HTR-8/SVneo (cell line): ENCODE data around the gene PHACTR2.
"Not testable (repeated sequence)": the region's sequence is repeated elsewhere in the genome, so short reads cannot be mapped to it uniquely, and the experiment has no call there.

Experiments
- DNase-seq: peaks from one replicate; pipeline ENCODE4 v3.0.0; 2011; ENCODE audit warnings: low spot score, mixed read lengths; ENCODE audit not compliant: insufficient read length
- FAIRE-seq: peaks from 2 replicates; lab custom pipeline; 2011; peaks lifted over from hg19 to GRCh38; lab: Jason Lieb, UNC

PHACTR2 gene

DNA sequence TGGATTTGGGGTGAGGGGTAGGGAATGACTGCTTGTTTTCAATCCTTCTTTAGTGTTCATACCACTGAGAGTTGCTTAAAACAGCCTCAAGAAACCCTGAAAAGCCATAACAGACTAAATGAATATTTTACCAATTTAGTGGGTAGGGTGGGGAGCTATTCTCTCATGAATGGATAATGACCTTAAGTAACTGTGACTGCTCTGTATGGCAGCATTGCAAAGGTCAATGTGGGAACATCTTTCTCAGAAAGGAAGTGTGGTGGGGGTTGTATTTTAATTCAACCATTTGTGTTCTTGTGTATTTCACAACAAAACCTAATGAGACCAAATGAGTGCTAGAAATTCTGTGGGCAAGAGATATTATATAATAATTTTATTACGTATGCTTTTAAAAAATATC is 55.7 kb downstream of the PHACTR2 start:
- DNase-seq (no peak), FAIRE-seq (no peak)

DNA sequence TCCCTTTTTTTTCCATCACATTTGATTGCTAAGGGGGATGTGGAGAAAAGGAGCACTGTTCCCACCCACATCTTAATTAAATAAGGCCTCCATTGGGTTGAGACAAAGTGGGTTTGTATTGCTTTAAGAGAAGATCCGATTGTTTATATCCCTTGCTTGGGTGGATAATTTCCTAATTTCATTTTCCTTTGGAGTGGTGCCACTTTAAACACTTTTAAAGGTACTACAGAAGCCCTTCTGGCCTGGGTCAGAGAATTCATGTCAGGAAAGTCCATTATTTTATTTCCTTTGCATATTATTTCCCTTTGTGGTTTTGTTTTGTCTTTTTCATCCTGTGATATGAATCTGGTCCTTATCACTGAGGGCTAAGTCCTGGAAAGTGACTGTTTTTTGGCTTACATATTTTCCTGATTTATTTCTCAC is 56.9 kb downstream of the PHACTR2 start:
- FAIRE-seq (no peak), DNase-seq (no peak)

DNA sequence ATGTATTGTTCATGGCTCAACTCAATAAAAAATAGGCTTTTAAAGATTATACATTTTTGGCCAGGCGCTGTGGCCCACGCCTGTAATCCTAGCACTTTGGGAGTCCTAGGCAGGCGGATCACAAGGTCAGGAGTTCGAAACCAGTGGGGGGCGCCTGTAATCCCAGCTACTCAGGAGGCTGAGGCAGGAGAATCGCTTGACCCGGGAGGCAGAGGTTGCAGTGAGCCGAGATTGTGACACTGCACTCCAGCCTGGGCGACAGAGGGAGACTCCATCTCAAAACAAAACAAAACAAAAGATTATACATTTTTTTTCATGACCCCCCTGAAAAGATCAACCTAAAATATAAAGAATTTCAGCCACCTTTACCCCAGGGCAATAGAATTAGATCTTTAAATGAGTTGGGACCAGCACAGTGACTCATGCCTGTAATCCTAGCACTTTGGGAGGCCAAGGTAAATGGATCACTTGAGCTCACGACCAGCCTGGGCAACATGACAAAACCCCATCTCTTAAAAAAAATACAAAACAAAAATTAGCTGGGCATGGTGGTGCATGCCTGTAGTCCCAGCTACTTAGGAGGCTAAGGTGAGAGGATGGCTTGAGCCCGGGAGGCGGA is 60.4 kb downstream of the PHACTR2 start:
- not testable (repeated sequence) for FAIRE-seq, DNase-seq

DNA sequence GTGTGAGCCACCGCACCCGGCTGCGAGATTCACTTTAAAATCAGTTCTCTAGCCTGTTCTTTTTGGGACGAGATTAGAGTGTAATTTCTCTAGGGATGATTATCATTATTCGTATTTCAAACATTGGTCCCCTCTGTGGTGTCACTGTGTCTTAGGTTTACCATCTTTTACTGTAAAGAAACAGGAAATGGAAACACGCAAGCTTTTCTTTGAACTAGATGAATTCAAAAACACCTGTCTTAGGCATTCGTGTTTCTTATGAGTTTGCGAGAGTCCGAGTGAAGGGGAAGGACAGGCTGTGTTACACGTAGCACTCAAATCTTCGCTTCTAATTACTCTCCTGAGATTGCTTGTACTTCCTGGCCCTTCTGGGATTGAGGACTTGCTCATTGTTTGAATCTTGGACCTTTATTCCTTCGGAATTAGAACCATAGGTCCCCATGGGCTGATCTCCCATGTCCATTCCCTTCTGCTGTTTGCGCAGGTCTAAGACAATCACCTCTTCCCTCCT is 61.6 kb downstream of the PHACTR2 start:
- FAIRE-seq (no peak), DNase-seq (no peak)

DNA sequence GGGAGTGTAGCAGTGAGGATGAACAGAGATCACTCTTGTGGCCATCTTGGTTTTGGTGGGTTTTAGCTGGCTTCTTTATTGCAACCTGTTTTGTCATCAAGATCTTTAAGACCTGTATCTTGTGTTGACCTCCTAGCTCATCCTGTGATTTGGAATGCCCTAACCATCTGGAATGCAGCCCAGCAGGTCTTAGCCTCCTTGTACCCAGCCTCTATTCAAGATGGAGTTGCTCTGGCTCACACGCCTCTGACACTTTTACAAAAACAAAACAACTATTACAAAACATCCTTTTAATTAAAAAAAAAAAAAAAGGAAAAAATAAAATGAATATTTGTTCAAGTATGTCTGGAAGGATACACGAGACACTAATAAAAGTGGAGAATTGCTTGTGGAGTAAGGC is 62.4 kb downstream of the PHACTR2 start:
- DNase-seq (no peak), FAIRE-seq (no peak)

DNA sequence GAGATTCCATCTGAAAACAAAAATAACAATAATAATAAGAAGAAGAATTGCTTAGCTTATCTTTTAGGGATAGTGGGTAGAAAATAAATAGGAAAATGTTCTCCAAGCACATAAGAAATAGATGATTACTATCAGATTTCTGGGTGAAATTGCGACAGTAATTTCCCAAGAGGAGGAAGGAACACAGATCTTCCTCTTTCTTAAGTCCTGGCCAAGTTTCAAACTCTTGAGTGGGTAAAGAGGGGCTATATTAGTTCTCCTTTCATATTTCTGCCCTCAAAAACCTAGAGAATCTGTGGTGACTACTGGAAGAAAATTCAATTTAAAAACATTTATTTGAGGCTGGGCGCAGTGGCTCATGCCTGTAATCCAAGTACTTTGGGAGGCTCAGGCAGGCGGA is 63.7 kb downstream of the PHACTR2 start:
- FAIRE-seq = no peak
- no peak for DNase-seq

DNA sequence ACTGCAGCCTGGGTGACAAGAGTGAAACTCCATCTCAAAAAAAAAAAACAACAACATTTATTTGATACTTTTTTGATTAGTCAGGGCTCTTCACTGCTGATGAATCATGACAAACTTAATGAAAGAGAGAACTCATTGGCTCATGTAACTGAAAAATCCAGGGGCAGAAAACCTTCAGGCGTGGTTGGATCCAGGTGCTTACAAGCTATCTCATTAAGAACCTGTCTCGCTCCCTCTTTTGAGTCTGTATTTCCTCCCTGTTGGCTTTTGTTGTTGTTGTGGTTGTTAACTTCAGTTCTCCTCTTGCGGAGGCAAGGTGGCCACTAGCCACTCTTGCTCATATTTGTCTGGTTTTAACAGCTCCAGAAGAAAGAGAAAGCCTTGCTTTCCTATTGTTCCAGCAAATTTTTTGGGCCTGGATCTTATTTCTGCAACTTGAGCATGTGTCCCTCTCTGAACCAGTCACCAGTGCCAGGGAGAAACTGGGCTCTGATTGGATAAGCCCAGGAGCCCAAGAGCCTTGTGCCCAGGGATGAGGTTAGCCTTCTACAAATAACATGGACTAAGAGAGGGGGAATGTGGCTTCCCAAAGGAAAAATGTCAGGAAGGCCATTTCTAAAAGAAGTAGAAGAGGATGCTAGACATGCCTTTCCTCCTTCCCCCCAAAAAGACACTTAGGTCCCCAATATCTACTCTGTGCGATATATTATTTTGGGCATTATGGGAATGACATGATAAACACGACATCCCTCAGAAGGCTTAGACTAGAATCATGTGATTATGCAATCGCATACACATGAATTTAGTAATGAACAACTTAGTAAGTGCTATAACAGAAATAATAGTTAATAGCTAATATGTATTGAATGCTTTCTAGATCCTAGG is 64.5 kb downstream of the PHACTR2 start:
- FAIRE-seq = no peak
- DNase-seq = no peak

DNA sequence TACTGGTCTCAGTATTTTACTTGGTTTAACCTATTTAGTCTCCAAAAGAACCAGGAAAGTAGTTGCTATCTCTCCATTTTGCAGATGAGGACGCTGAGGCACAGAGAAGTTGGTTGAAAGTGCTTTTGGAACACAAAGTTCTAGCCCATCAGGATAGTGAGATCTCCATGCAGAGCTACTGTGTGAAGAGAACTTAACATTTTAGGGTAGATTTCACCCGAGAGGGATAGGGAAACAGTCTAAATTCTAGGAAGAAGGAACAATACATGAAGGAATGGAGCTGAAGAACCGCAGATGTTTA is 65.1 kb downstream of the PHACTR2 start:
- DNase-seq = no peak
- FAIRE-seq = no peak

DNA sequence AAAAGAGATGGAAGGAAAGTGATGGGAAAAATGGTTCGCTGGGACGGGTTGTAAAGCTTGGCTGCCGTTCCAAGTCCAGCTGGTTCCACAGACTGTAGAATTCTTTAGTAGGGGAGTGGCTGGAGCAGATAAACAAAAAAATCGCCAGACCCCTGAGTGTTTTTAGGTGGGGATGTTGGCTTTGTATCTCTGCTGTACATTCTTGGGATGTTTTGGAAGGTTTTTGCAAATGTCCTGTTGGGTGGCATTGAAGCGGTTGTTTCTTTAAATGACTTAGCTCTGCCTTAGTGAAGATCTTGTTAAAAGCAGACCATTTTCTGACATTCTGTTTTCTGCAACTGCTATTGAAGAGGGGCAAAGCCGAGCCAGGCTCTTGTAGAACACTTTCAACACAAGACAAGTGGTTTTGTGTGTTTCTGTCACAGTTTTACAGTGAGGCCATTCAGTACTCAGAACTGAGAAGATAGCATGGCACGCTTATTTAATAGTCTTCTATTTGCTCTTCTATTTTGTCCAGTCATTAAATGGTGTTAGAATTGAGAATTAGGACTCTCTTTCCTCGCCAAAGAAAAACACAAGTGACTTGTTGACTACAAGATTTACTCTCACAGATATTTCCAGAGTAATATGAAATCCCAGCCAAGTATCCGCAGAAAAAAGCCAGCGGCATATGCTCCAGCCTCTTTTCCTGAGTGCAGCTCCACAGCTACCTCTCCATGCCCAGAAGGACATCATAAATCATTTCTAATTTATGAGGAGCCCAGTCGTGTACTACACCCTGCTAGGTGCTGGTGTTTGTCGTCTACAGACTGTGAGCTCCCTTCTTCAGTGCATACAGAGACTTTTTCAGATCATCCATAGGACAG is 65.8 kb downstream of the PHACTR2 start:
- FAIRE-seq (no peak), DNase-seq (no peak)

DNA sequence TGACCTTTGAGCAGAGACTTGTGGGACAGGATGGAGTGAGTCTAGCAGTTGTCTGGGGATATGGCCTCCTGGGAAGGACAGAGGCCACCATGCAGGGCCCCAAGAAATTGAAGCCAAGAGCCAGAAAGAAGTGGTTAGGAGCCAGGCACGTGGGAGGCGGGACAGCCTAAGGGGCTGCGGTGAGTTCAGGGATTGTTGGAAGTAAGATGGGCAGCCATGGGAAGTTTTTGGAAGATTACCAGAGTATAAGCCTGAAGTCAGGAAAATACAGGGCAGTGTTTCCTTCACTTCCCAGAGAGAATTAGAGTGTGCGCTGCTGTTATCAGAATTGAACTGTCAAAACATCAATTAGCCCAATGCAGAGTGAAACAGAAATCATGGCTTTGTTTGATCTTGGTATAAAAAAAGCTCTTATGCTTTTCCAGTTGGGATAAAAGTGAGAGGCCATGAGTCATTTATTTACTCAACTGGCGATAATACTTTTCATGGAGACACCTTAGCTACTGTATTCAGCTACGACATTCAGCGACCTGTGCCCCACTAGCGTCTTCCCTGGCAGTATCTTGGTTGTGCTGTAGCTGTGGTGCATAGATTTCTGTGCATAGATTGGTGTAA is 66.9 kb downstream of the PHACTR2 start:
- no peak for DNase-seq
- no peak for FAIRE-seq

DNA sequence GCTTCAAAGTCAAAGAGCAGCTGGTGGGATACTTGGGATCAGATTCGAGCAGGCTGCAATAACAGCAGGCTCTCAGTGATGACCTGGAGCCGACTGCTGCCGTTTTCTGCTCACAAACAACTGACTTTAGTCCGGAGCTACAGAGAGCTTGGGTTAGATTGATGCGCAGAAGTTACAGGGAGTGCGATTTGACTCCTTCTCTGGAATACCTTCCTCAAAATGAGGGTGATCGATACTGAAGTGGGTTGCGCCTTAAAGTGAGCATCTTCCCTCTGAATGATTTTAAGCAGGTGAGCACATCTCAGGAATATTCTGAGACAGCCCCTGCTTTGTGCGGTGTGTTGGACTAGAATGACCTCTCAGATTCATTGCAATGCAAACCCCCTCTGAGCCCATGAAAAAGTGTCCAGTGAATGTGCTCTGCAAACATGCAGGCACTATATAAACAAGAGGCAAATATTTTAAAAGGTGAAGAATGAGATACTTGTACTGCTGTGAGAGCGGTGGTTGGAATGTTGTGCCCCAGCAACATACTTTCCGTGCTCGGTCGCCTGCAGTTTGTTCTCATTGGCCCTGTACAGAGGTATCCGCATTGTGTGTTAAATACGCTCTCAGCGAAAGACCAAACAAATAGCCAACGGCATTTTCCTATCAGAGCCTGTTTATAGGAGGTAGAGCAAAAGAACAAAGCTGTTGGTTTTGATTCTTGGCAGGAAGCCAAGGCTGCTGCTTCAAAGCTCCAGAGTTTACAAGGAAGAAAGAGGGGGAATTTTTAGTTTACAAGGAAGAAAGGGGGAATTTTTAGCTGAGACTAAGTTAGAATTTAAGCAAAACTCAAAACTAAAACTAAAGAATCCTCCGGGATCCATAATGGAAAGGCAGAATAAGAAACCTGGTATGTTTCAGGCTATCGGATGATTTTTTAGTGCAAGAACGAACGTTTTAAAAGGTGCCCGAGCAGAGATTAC is 67.7 kb downstream of the PHACTR2 start:
- no peak for FAIRE-seq
- no peak for DNase-seq

DNA sequence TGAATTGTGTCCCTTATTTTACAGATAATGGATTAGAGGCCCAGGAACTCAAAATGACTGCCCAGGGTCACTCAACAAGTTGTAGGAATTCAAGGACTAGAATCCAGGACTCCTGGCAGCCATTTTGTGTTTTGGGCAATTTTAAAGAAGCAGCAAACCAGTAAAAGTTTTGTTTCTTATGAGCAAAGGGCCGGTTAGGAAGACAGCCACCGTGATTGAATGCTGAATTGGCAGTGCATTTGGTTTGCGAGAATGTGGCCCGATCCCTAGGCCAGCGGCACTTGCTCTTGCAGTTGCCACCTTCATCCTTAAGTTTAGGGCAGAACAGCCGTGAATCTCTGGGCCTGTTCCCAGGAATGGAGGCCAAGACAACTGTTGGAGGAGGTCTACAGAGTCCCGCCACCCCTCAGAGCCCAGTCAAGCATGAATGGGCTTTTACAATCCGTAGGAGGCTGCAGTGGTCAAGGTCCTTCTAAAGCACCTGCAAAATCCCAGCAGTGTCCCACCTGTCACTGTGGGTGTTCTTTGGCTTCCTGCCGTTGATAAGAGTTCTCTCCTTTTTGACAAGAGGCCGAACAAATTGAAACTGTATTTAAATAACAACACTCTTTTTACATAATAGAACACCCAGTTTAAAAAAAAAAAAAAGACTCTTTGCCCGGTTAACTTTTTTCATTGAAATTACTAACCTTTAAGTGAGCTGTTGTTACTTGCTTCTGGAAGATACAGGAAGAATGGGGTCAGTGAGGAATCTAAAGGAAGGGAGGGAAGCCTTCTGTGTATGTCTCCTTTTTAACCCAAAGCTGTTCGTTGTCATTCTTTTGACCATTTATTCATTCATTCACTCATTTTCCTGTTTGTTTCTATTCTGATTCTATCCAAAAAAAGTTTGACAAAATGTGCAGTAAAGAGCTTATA is 68.7 kb downstream of the PHACTR2 start:
- DNase-seq = no peak
- FAIRE-seq = no peak

DNA sequence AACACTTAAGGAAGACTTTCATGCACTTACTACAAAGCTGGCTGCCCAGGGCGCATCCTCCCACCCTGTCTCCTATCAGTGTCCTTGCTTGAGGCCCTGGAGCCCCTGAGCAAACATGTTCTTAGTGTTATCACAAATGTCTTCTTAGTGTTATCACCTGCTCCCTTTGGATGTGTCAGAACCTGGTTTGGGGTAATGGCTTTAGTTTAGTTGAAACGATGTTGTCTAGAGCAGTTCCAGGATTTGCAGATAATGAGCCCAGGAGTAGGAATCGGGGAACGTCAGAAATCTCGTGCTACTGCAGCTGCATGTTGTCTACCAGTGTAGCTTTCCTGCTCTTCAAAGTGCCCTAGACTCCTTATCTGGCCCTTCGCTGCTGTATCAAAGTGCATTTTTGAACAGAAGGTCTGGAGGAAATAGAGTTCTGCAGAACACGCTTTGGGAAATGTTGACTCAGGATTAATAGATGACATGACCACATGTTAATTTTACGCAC is 69.6 kb downstream of the PHACTR2 start:
- no peak for DNase-seq
- FAIRE-seq = no peak

DNA sequence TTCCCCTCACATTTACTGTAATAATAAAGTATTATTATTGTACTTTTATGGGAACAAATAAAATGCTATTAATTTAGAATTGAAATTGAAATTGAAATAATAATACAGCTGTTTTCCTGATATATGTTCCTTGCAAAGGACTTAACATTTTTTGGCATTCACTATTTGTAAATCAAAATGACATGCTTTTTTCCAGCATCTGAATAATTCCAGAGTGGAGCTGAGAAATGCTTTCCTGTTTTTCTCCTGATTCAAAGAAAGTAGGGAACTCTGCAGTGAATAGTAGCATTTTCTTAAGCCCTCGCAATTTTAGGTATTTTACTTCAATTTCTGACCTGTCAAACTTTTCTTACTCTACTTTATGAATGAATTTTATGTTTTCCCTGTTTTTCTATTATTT is 72.1 kb downstream of the PHACTR2 start:
- no peak for FAIRE-seq
- DNase-seq = no peak

DNA sequence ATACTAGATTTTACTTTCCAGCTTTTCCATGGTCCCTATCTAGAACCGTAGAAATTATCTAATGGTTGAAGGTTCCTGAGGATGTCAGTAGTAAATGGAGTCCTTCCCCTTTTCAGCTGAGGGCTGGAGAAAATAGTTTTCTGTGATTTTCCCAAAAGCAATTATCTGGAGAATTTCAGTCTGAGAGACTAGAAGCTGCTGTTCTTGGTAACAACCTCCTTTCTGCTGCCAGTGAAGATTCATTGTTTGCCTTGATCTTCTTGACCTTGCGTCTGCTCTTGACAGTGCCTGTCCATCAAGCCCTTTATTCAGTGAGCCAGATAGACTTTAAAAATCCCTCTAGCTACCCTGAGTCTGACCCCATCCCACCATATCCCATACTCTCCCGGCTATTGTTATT is 73.1 kb downstream of the PHACTR2 start:
- DNase-seq (no peak), FAIRE-seq (no peak)

DNA sequence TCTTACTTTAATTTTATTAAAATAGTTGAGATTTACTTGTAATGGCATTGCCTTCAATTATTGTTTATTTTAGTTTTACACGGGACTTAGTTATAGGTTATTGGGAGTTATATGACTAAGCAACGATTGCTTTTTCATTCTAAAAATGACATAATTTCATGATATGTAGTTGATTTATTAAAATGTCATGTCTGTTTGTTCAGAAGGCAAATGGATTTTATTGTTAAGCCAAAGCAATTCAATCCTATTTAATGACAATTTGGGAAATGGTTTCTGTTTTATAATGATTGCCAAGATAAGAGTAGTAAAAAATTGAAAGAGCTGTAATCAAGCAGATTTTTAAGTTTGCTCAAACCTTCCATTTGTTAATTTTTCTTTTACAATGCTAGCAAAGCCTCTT is 74.7 kb downstream of the PHACTR2 start:
- no peak for DNase-seq
- FAIRE-seq = no peak

DNA sequence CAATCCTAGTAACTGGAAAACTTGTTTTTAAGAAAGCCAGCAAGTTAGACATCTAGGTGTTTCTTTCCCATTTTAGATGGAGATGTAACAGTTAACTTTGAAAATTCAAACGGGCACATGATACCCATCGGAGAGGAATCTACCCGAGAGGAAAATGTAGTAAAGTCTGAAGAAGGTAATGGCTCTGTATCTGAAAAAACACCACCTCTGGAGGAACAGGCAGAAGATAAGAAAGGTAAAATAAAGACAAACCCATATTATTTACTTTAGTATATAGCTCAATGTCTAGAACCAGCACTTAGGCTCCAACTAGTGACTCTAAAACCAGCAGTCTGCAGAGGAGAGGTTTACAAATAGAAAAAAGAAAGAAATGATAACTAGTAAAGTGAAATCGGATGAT is 75.9 kb downstream of the PHACTR2 start:
- DNase-seq (no peak), FAIRE-seq (no peak)

DNA sequence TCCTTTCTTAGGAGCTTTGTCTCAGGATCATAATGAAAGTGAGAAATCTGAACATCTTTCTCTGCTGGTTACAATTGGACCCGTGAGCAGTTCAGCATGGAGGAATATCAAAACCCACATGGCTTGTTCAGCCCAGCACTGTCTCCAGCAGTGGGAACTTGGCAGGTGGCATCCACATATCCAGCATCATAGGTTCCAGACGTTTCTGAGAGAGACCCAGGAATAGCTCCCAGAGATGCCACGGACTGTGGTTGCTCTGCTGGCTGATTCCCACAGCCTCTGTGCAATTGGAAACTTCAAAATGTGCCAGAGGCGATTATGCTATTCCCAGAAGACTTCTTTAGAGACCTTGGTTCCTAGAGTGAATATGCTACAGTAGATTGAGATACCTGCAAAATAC is 76.4 kb downstream of the PHACTR2 start:
- no peak for FAIRE-seq
- DNase-seq = no peak
